Tibial nerve (tissue), 4 donors: ENCODE measurements around the gene SNX1. TPM values are rescaled to one million over a fixed set of nuclear protein-coding genes. Genes with fewer than 3 reads are reported as not detected.

ENCODE experiments used
- DNase-seq, 2 donors: peaks; one replicate each; pipeline ENCODE4 v3.0.0-alpha.2; 2019; ENCODE audit warnings: low spot score in 2 of 2
- H3K27ac ChIP-seq, 4 donors: fragments of 200-600 bp; sonication (generic) in 3 of 4; one replicate each; pipeline ENCODE4 v1.5.1; 2017 to 2019; ENCODE audit warnings: mild to moderate bottlenecking in 1 of 4
- H3K27me3 ChIP-seq, 2 donors: fragments of 200-600 bp; sonication (generic) in 1 of 2; one replicate each; pipeline versions ENCODE4 v1.5.1 to v1.6.0; 2017 to 2019
- H3K36me3 ChIP-seq, 3 donors: fragments of 200-600 bp; sonication (generic); one replicate each; pipeline ENCODE4 v1.5.1; 2018 to 2019
- H3K4me1 ChIP-seq, 4 donors: fragments of 200-600 bp; sonication (generic) in 3 of 4; one replicate each; pipeline ENCODE4 v1.5.1; 2017 to 2019
- H3K4me3 ChIP-seq, 4 donors: fragments of 200-600 bp; sonication (generic) in 3 of 4; one replicate each; pipeline ENCODE4 v1.5.1; 2017 to 2019; ENCODE audit warnings: mild to moderate bottlenecking in 1 of 4, moderate library complexity in 1 of 4
- H3K9me3 ChIP-seq, 4 donors: fragments of 200-600 bp; sonication (generic) in 3 of 4; one replicate each; pipeline ENCODE4 v1.5.1; 2017 to 2019
- EP300 ChIP-seq, 2 donors: sonication (generic); formaldehyde crosslinking; IDR thresholded peaks; one replicate each; pipeline ENCODE4 v1.6.1; 2017; ENCODE audit warnings: antibody characterized with exemption in 2 of 2, mild to moderate bottlenecking in 1 of 2
- POLR2A ChIP-seq, 2 donors: fragments of 450-650 bp; IDR thresholded peaks; one replicate each; pipeline ENCODE4 v1.6.1; 2017; ENCODE audit warnings: antibody characterized with exemption in 2 of 2, mild to moderate bottlenecking in 2 of 2, moderate library complexity in 2 of 2
- WGBS, 2 donors: methylation state at CpG; one replicate each; pipeline ENCODE4 v1.1.5; 2018; 5-methylcytosine and 5-hydroxymethylcytosine counted together
- total RNA-seq, 4 donors: library from RNA; depleted of rRNA; stranded (reverse); fragments of >200 nt; gene quantifications; one replicate each; pipeline ENCODE4 v1.1.0, GENCODE V29; 2016
- TF ChIP-seq, protein P1 (sequence below), 5 experiments: fragments of 200-600 bp in 3 of 5; fragments of 450-650 bp in 2 of 5; sonication (generic) in 3 of 5; IDR thresholded peaks; one replicate each; pipeline ENCODE4 v1.5.1; 2016 to 2019; ENCODE audit warnings: antibody characterized with exemption in 5 of 5, mild to moderate bottlenecking in 3 of 5, moderate library complexity in 2 of 5

Gene SNX1
- total RNA-seq, 4 donors from 2014 or later: 102 to 128 (median 108) TPM

DNA sequence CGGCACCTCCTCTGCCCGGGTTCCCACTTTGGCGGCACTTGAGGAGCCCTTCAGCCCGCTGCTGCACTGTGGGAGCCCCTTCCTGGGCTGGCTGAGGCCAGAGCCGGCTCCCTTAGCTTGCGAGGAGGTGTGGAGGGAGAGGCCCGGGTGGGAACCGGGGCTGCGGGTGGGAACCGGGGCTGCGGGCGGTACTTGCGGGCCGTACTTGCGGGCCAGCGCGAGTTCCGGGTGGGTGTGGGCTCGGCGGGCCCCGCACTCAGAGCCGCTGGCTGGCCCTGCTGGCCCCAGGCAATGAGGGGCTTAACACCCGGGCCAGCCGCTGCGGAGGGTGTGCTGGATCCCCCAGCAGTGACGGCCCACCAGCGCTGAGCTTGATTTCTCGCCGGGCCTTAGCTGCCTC is 35.1 kb upstream of the SNX1 start:
- DNase-seq: no peak
- H3K4me3 ChIP-seq: no peak overlapping the region
- H3K36me3 ChIP-seq: no peaks in the 10 kb centered on the region
- H3K27me3 ChIP-seq: no peaks in the 10 kb centered on the region
- no peak overlapping the region for H3K27ac ChIP-seq
- no peaks in the 10 kb centered on the region for H3K9me3 ChIP-seq
- TF ChIP-seq POLR2A (IDR thresholded peaks at IDR 0.05): no peak
- TF ChIP-seq, protein P1, sequence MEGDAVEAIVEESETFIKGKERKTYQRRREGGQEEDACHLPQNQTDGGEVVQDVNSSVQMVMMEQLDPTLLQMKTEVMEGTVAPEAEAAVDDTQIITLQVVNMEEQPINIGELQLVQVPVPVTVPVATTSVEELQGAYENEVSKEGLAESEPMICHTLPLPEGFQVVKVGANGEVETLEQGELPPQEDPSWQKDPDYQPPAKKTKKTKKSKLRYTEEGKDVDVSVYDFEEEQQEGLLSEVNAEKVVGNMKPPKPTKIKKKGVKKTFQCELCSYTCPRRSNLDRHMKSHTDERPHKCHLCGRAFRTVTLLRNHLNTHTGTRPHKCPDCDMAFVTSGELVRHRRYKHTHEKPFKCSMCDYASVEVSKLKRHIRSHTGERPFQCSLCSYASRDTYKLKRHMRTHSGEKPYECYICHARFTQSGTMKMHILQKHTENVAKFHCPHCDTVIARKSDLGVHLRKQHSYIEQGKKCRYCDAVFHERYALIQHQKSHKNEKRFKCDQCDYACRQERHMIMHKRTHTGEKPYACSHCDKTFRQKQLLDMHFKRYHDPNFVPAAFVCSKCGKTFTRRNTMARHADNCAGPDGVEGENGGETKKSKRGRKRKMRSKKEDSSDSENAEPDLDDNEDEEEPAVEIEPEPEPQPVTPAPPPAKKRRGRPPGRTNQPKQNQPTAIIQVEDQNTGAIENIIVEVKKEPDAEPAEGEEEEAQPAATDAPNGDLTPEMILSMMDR (IDR thresholded peaks at IDR 0.05): no peak
- no peak for TF ChIP-seq EP300 (IDR thresholded peaks at IDR 0.05)
- no peaks in the 10 kb centered on the region for H3K4me1 ChIP-seq
- WGBS, 2 donors: 79 to 99% methylated on average over 12 to 22 of the region's 29 CpGs

DNA sequence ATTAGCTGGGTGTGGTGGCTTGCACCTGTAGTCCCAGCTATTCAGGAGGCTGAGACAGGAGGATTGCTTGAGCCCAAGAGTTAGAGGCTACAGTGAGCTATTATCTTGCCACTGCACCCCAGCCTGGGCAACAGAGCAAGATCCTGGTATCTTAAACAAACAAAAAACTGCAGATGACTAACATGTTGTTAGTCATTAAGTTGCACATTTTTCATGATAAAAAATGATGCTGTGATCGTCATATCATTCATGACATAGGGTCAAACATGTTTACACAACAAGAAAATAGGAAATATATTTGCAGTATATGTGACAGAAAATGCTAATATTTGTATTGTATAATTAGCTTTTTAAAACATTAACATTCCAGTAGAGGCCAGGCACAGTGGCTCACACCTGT is 29.3 kb upstream of the SNX1 start:
- Histone ChIP-seq H3K27ac (no peak overlapping the region), H3K27me3 (no peaks in the 10 kb centered on the region), H3K9me3 (no peaks in the 10 kb centered on the region), H3K4me1 (peaks cover 0 to 27% (median 8%) of the 10 kb centered on the region in 4 donors), H3K4me3 (no peak overlapping the region), H3K36me3 (peaks cover 0 to 1% (median 0%) of the 10 kb centered on the region in 3 donors)
- TF ChIP-seq, protein P1 (IDR thresholded peaks at IDR 0.05): no peak
- TF ChIP-seq EP300 (IDR thresholded peaks at IDR 0.05) (no peak), POLR2A (IDR thresholded peaks at IDR 0.05) (no peak)
- WGBS, 2 donors: 52 to 56% methylated on average over 1 of the region's 1 CpG
- no peak for DNase-seq

DNA sequence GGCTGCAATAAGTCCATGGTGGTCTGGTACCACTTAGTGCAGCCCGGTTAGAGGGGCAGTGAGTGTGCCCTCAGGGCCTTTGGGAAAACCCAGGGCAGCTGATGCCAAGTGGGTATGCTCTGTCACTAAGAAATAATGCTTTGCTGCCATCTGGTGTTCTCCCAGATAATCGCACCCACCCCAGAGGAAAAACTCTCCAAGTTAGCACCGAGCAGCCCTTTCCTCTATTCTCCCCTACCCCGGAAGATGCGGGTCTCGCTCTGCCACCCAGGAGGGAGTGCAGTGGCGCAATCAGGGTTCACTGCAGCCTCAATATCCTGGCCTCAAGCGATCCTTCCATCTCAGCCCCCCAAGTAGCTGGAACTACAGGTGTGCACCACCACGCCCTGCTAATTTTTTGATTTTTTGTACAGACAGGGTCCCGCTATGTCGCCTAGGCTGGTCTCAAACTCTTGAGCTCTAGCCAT is 28.2 kb upstream of the SNX1 start:
- TF ChIP-seq, protein P1 (IDR thresholded peaks at IDR 0.05): peak; percentile 73 to 89 (median 86)
- no peak for TF ChIP-seq POLR2A (IDR thresholded peaks at IDR 0.05)
- H3K36me3 ChIP-seq: peaks cover 0 to 10% (median 0%) of the 10 kb centered on the region in 3 donors
- peaks cover 0 to 36% (median 14%) of the 10 kb centered on the region in 4 donors for H3K4me1 ChIP-seq
- no peaks in the 10 kb centered on the region for H3K27me3 ChIP-seq
- no peak overlapping the region for H3K4me3 ChIP-seq
- no peak overlapping the region for H3K27ac ChIP-seq
- DNase-seq: peak in 1 of 2 donors; percentile 81
- H3K9me3 ChIP-seq: no peaks in the 10 kb centered on the region
- 24% methylated on average over 11 of the region's 11 CpGs for WGBS, 2 donors

DNA sequence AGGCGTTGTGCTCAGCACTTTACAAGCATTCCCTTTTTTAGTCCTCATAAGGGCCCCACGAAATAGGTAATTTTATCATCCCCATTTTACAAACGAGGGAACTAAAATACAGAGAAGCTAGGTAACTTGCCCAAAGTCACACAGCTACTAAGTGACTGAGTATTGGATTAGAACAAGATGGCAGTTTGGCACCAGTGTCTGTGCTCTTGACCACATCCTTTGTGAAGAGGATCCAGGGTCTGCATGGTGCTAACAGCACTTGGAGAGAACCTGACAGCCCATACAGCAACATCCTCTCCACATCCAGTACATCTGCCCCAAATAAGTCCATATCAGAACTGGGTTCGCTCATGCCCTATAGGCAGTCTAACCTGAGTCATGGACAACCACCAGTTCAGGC is 27.6 kb upstream of the SNX1 start:
- 68 to 79% methylated on average over 4 of the region's 4 CpGs for WGBS, 2 donors
- no peak for TF ChIP-seq EP300 (IDR thresholded peaks at IDR 0.05)
- TF ChIP-seq POLR2A (IDR thresholded peaks at IDR 0.05): no peak
- TF ChIP-seq, protein P1 (IDR thresholded peaks at IDR 0.05): no peak
- Histone ChIP-seq H3K36me3 (peaks cover 0 to 15% (median 0%) of the 10 kb centered on the region in 3 donors), H3K27ac (no peak overlapping the region), H3K27me3 (no peaks in the 10 kb centered on the region), H3K9me3 (no peaks in the 10 kb centered on the region), H3K4me1 (peaks cover 0 to 36% (median 14%) of the 10 kb centered on the region in 4 donors), H3K4me3 (no peak overlapping the region)
- no peak for DNase-seq

DNA sequence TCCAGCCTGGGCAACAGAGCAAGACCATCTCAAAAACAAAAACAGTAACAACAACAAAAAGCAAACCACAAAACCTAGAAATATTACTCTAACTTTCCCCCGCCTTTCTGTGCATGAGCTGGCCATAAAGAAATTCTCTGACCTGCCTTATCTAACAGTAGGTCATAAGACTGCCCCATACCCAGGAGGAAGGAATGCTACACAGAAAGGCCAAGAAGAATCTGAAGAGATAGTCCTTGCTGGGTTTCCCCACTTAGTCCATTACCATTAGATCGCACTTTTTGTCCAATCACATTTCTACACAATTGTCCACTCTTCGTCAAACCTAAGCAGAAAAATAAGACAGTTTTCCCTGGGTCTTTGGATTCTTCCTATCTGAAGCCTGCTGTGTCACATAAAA is 25.7 kb upstream of the SNX1 start:
- 87 to 94% methylated on average over 3 of the region's 3 CpGs for WGBS, 2 donors
- TF ChIP-seq, protein P1 (IDR thresholded peaks at IDR 0.05): no peak
- no peak for TF ChIP-seq EP300 (IDR thresholded peaks at IDR 0.05)
- TF ChIP-seq POLR2A (IDR thresholded peaks at IDR 0.05): no peak
- Histone ChIP-seq H3K36me3 (peaks cover 0 to 34% (median 0%) of the 10 kb centered on the region in 3 donors), H3K27me3 (no peaks in the 10 kb centered on the region), H3K27ac (peak overlapping the region in 2 of 4 donors; percentile 74 to 90), H3K9me3 (no peaks in the 10 kb centered on the region), H3K4me1 (peaks cover 0 to 36% (median 14%) of the 10 kb centered on the region in 4 donors), H3K4me3 (no peak overlapping the region)
- no peak for DNase-seq
